Type B pancreatic cell (in vitro differentiated cells): ENCODE data around the gene PLA2G3. TPM values are rescaled to one million over a fixed set of nuclear protein-coding genes. Genes with fewer than 3 reads are reported as not detected.

ENCODE experiments used
- DNase-seq: peaks from one replicate; pipeline ENCODE4 v3.0.0; 2021; ENCODE audit warnings: mixed read lengths; ENCODE audit not compliant: unreplicated experiment; ENCODE audit errors: extremely low spot score
- H3K27ac Mint-ChIP-seq: 2 replicates; pipeline ENCODE4 v1.8.0; 2021; ENCODE audit warnings: mild to moderate bottlenecking, mixed read lengths
- H3K27me3 Mint-ChIP-seq: 2 replicates; pipeline ENCODE4 v1.8.0; 2021; ENCODE audit warnings: mixed read lengths
- H3K36me3 Mint-ChIP-seq: 2 replicates; pipeline ENCODE4 v1.8.0; 2021; ENCODE audit warnings: mixed read lengths
- H3K4me1 Mint-ChIP-seq: one replicate; pipeline ENCODE4 v1.8.0; 2021; ENCODE audit warnings: mixed read lengths; ENCODE audit not compliant: unreplicated experiment
- H3K4me3 Mint-ChIP-seq: 2 replicates; pipeline ENCODE4 v1.8.0; 2021; ENCODE audit warnings: mild to moderate bottlenecking, mixed read lengths
- H3K9me3 Mint-ChIP-seq: 2 replicates; pipeline ENCODE4 v1.8.0; 2021; ENCODE audit warnings: mixed read lengths
- total RNA-seq: library from RNA; stranded (reverse); gene quantifications from 2 replicates; pipeline ENCODE4 v1.2.1, GENCODE V29; 2021; ENCODE audit warnings: low replicate concordance
- TF ChIP-seq, protein P1 (sequence below): fragments of 200-600 bp; sonication (generic); conservative IDR thresholded peaks from 2 replicates; pipeline ENCODE4 v1.5.0; 2021; ENCODE audit warnings: antibody characterized with exemption, mild to moderate bottlenecking

The PLA2G3 gene
- total RNA-seq, 1 donor from 2014 or later: 0.75 TPM

DNA sequence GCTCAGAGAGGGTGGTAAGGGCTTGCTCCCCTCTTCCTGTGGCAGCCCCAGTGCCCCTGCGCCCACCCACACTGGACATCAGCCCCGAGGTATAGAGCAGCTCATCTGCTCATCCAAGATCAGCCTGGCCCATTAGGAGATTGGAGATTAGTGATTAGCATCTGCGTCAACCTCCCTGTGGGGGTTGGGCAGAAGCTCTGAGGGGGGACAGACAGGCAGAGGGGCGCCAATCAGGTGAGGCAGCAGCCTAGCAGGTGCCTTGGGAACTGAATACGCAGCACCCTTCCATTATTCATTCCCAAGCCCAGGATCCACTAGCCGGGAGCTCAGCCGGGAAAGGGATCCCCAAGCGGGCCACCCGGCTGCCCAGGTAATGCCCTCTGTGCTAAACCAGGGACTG lies 48.1 kb downstream of the PLA2G3 start:
- TF ChIP-seq, protein P1, sequence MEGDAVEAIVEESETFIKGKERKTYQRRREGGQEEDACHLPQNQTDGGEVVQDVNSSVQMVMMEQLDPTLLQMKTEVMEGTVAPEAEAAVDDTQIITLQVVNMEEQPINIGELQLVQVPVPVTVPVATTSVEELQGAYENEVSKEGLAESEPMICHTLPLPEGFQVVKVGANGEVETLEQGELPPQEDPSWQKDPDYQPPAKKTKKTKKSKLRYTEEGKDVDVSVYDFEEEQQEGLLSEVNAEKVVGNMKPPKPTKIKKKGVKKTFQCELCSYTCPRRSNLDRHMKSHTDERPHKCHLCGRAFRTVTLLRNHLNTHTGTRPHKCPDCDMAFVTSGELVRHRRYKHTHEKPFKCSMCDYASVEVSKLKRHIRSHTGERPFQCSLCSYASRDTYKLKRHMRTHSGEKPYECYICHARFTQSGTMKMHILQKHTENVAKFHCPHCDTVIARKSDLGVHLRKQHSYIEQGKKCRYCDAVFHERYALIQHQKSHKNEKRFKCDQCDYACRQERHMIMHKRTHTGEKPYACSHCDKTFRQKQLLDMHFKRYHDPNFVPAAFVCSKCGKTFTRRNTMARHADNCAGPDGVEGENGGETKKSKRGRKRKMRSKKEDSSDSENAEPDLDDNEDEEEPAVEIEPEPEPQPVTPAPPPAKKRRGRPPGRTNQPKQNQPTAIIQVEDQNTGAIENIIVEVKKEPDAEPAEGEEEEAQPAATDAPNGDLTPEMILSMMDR: no peak
- H3K27ac Mint-ChIP-seq: no peak overlapping the region
- DNase-seq: no peak
- H3K4me1 Mint-ChIP-seq: no peaks in the 10 kb centered on the region
- no peaks in the 10 kb centered on the region for H3K27me3 Mint-ChIP-seq
- H3K36me3 Mint-ChIP-seq: peaks cover 6% of the 10 kb centered on the region
- H3K9me3 Mint-ChIP-seq: no peaks in the 10 kb centered on the region
- no peak overlapping the region for H3K4me3 Mint-ChIP-seq

DNA sequence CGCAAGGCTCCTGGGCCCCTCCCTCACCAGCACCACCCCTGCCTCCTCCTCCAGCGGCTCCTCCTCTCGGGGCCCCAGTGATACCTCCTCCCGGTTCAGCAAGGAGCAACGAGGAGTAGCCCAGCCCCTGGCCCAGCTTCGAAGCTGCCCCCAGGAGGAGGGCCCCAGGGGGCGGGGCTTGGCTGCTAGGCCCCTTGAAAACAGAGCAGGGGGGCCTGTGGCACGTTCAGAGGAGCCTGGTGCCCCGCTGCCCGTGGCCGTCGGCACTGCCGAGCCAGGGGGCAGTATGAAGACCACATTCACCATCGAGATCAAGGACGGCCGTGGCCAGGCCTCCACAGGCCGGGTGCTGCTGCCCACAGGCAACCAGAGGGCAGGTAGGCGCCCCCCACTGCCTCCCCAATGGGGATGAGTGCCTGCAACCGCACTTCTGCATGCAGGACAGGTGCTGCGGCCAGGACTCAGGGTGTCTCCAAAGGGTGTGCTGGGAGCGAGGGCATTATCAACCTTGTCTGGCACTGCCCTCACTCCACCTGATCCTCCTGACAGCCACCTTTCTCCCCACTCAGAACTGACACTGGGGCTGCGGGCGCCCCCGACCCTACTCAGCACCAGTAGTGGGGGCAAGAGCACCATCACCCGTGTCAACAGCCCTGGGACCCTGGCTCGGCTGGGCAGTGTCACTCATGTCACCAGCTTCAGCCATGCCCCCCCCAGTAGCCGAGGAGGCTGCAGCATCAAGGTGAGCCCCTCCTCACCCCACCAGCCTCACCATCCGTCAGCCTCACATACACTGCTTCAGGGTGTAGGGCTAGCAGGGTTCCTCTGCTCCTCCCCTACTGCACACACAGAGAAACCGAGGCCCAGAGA lies 49.0 kb downstream of the PLA2G3 start:
- H3K4me1 Mint-ChIP-seq: no peaks in the 10 kb centered on the region
- no peak overlapping the region for H3K4me3 Mint-ChIP-seq
- H3K9me3 Mint-ChIP-seq: no peaks in the 10 kb centered on the region
- no peak for DNase-seq
- no peak overlapping the region for H3K27ac Mint-ChIP-seq
- TF ChIP-seq, protein P1: no peak
- H3K36me3 Mint-ChIP-seq: peaks cover 5% of the 10 kb centered on the region
- H3K27me3 Mint-ChIP-seq: no peaks in the 10 kb centered on the region

- TF ChIP-seq, protein P1: no peak
- Mint-ChIP-seq H3K4me1 (no peaks in the 10 kb centered on the region), H3K9me3 (no peaks in the 10 kb centered on the region), H3K4me3 (no peak overlapping the region), H3K27ac (no peak overlapping the region), H3K36me3 (no peaks in the 10 kb centered on the region), H3K27me3 (no peaks in the 10 kb centered on the region)
- no peak for DNase-seq
These were observed 49.9 kb downstream of the PLA2G3 start for GRCh38 chr22:31090217-31091085.

GRCh38 chr22:31089160-31090100 lies 50.9 kb downstream of the PLA2G3 start:
- TF ChIP-seq, protein P1: peak; percentile 84
- H3K4me1 Mint-ChIP-seq: peaks cover under 1% of the 10 kb centered on the region
- H3K27ac Mint-ChIP-seq: no peak overlapping the region
- no peaks in the 10 kb centered on the region for H3K9me3 Mint-ChIP-seq
- DNase-seq: no peak
- H3K27me3 Mint-ChIP-seq: no peaks in the 10 kb centered on the region
- no peaks in the 10 kb centered on the region for H3K36me3 Mint-ChIP-seq
- H3K4me3 Mint-ChIP-seq: peak overlapping the region; percentile 52
